ENCODE results near the gene BLOC1S5.

GRCh38 chr6:8057263-8057662, 6.9 kb downstream of the BLOC1S5 start:
- TF ChIP-seq CTCF (IDR thresholded peaks at IDR 0.05) (no peak), POLR2A (IDR thresholded peaks at IDR 0.05) (no peak)

All from testis (tissue), 2 donors.